ENCODE measurements around the gene PAX4.

DNA sequence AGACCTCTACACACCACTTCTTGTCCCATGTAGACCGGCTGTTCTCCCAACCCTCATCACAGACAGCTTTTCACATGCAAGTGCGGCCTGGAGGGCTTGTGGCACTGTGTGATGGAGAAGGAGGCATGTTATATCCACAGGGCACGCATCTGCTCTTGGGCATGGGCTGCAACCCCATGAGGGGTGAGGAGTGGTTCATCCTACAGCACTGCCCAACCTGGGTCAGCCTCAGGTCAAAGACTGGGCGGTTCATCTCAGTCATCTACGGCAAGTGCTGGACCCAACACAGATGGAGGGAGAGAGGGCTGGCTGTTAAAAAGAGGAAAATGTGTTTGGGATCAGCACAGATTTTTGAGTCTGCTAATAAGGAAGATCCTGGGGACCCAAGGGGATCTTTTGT is 22.2 kb downstream of the PAX4 start:
- TF ChIP-seq CTCF (IDR thresholded peaks at IDR 0.05; ENCODE audit: insufficient read depth, low read length) (no peak), POLR2AphosphoS5 (IDR thresholded peaks at IDR 0.05; ENCODE audit: low read depth) (no peak), GABPA (IDR thresholded peaks at IDR 0.05; ENCODE audit: low read depth) (no peak)
